Astrocyte of the spinal cord (primary cell): Measurements from ENCODE around the gene CEP170B.
A peak's percentile ranks its signal among the peaks of the same experiment; 100 is the strongest.

Source experiments
- DNase-seq: peaks from one replicate; pipeline ENCODE4 v3.0.0; 2011; ENCODE audit warnings: low read depth, low spot score
- H3K4me3 ChIP-seq: 2 replicates; pipeline ENCODE4 v1.5.1; 2011; ENCODE audit warnings: low read depth, mild to moderate bottlenecking, low read length, moderate library complexity
- in situ Hi-C: cut with HindIII; loops from 2 replicates; pipeline ENCODE4 v1.10.0; 2017; ENCODE audit warnings: low sequenced_read_pairs
- TF ChIP-seq, protein P1 (sequence below): IDR thresholded peaks from 2 replicates; pipeline ENCODE4 v1.5.1; 2012; ENCODE audit warnings: low read depth, mild to moderate bottlenecking, low read length, inconsistent platforms

Gene CEP170B

DNA sequence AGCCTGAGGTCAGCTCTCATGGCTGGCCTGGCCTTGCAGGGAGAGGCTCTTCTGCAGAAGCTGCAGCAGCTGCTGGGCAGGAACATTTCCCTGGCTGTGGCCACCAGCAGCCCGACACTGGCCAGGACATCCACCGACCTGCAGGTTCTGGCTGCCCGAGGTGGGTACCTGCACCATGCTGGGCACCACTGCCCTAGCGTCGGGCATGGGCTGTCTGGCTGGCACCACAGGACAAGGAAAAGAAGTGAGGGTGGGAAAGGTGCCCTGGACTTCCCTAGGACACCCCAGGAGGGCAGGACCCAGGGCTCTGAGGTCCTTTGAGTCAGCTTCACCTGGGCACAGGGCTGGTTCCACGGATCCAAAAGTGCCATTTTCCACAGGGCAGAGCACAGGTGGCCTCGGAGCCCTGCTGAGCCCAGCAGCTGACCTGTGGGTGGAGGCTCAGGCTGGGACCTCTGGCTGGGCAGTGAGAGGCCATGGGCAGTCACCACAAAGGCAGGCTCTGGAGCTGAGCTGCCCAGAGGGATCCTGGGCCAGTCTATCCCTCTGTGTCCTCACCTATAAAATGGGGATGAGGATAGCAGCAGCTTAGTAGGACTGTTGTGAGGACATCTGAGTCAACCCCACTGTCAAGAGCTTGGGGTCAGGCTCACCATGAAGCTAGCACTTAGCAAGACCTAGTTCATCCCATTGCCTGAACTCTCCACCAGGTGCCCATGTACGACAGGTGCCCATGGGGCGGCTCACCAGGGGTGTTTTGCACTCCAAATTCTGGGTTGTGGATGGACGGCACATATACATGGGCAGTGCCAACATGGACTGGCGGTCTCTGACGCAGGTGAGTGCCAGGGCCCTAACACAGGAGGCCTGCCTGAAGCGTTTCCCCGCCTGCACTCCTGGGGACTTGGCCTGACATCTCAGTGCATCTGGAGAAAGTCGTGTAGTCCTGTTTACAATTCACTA is 64.5 kb downstream of the CEP170B start:
- no peak overlapping the region for H3K4me3 ChIP-seq

GRCh38 chr14:104930526-104931303 is 65.6 kb downstream of the CEP170B start:
- in situ Hi-C loops = no loop called here
- H3K4me3 ChIP-seq = no peak overlapping the region
- TF ChIP-seq, protein P1, sequence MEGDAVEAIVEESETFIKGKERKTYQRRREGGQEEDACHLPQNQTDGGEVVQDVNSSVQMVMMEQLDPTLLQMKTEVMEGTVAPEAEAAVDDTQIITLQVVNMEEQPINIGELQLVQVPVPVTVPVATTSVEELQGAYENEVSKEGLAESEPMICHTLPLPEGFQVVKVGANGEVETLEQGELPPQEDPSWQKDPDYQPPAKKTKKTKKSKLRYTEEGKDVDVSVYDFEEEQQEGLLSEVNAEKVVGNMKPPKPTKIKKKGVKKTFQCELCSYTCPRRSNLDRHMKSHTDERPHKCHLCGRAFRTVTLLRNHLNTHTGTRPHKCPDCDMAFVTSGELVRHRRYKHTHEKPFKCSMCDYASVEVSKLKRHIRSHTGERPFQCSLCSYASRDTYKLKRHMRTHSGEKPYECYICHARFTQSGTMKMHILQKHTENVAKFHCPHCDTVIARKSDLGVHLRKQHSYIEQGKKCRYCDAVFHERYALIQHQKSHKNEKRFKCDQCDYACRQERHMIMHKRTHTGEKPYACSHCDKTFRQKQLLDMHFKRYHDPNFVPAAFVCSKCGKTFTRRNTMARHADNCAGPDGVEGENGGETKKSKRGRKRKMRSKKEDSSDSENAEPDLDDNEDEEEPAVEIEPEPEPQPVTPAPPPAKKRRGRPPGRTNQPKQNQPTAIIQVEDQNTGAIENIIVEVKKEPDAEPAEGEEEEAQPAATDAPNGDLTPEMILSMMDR = no peak
- DNase-seq = no peak

More for the DNA sequence above, 64.5 kb downstream of the CEP170B start:
- in situ Hi-C loops = no loop called here
- TF ChIP-seq, protein P1 = no peak
- DNase-seq = no peak

DNA sequence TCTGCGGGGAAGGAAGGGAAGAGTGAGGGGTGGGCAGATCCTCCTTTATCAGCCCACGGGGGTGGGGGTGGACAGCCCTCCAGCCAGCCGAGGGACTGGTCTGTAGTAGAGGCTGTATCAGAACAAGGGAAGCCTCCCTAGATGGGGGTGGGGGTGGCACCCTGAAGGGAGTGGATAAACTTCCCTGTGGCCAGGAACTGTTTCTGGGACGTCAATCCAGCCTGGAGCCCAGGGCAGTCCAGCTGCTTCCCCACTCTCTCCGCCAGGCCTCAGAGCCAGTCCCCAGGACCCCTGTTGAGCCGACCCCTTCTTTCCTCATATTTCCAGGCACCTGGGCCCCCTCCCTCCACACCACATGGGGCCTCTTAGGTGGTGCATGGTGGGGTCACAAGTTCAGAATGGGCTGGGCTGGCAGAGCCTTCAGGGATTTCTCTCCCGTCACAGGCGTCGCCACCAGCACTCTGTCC is 66.3 kb downstream of the CEP170B start:
- in situ Hi-C loops = no loop called here
- TF ChIP-seq, protein P1 = no peak
- H3K4me3 ChIP-seq = no peak overlapping the region
- no peak for DNase-seq

DNA sequence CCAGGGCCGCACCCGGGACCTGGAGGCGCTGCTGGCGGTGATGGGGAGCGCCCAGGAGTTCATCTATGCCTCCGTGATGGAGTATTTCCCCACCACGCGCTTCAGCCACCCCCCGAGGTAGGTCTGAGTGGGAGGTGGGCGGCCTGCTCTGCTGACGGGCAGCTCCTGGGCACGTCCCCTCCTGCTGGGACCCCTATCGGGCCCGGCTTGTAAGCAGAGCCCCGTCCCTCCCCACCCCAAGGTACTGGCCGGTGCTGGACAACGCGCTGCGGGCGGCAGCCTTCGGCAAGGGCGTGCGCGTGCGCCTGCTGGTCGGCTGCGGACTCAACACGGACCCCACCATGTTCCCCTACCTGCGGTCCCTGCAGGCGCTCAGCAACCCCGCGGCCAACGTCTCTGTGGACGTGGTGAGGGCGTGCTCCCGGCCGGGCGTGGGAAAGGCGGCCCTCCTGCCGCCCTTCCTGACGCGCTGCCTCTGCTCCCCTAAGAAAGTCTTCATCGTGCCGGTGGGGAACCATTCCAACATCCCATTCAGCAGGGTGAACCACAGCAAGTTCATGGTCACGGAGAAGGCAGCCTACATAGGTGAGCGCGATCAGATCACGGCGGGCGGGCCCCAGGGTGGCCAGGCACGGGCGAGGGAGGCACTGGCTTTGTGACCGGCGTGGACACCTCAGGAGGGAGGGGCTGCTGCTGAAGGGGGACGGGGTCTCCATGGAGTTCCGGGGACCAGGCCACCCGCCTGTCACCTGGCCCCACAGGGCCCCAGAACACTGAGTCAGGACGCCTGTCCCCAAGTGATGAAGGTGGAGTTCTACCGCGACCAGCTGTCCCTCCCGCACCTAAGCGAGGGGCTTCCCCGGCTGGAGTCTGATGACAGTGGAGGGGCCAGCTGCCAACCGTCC is 67.0 kb downstream of the CEP170B start:
- no peak for DNase-seq
- no peak overlapping the region for H3K4me3 ChIP-seq
- TF ChIP-seq, protein P1 = no peak
- in situ Hi-C loops = no loop called here

- peak; percentile 66 for DNase-seq
- in situ Hi-C loops = no loop called here
These were observed 67.9 kb downstream of the CEP170B start for GRCh38 chr14:104932676-104933631.

More at GRCh38 chr14:104932676-104933631, 67.9 kb downstream of the CEP170B start:
- peak overlapping the region; percentile 38 for H3K4me3 ChIP-seq
- TF ChIP-seq, protein P1 = peak; percentile 73
